ENCODE results near the gene DPP9. TPM values are rescaled to one million over a fixed set of nuclear protein-coding genes. Genes with fewer than 3 reads are reported as not detected.
A peak's percentile ranks its signal among the peaks of the same experiment; 100 is the strongest.

The DPP9 gene
- total RNA-seq, 1 experiment from 2014 or later, result 46.4 TPM

DNA sequence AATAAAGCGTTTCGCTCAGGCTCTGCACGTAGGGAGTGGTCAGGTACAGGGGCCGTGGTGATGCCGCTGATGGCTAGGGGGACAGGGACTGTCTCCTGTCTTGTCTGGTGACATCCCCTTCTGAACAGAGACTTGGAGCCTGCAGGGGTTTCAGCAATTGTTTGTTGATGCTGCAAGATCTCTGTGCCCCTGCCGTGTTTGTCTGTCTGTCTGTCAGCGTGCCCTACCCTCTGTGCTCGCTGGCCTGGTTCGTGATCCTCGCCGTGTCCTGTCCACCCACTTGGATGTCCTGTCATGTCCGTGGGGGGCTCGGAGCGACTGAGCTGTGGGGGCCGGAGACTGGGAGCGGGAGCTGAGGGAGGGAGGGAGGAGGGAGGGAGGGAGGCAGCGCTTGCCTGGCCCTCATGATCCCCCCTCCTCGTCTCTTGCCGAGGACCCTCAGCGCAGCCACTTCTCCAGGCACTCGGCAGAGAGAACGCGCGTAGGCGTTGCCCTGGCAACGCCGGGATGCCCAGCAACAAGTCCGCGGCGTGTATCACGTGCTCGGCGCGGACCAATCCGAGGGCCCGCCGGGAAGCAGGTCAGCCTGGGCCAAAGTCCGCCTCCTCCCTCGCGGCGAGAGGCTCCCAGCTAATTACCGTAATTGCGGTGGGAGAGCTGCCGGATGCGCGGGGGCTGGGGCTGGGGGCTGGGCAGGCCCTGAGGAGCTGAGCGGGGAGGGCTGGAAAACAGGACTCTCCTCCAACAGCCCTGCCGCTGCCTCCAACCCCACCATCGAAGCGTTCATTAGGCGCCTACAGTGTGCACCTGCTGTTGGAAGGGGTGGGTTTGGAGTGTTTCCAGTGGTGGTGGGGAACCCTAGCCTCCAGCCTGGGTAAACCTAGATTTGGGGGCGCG is 36.0 kb upstream of the DPP9 start:
- no peak overlapping the region for H2BK120ac ChIP-seq (ENCODE audit: low read depth, low read length, poor library complexity, severe bottlenecking)
- no peaks in the 10 kb centered on the region; the same call in 1 of the 2 replicates for H3K4me1 ChIP-seq (ENCODE audit: insufficient read depth, low read length)
- no peak overlapping the region for H3T11ph ChIP-seq (ENCODE audit: low read length)
- H2AK5ac ChIP-seq (ENCODE audit: insufficient read length, low read length), result no peak overlapping the region
- H3K9ac ChIP-seq (ENCODE audit: extremely low read depth, insufficient read length, low read length), result no peak overlapping the region
- H3K23me2 ChIP-seq (ENCODE audit: insufficient read length, low read depth, low read length, poor library complexity, severe bottlenecking), result peaks cover 4% of the 10 kb centered on the region
- no peak overlapping the region for H4K91ac ChIP-seq (ENCODE audit: insufficient read length, low read depth, low read length)
- H3K4me2 ChIP-seq (ENCODE audit: insufficient read depth, insufficient read length, low read length), result peak overlapping the region; percentile 55
- H3K4ac ChIP-seq (ENCODE audit: low read depth, low read length), result no peak overlapping the region
- no peaks in the 10 kb centered on the region for H3K9me3 ChIP-seq (ENCODE audit: control insufficient read depth, low read depth, low read length)
- H3K79me2 ChIP-seq (ENCODE audit: insufficient read depth, low read length), result no peaks in the 10 kb centered on the region
- H3K18ac ChIP-seq (ENCODE audit: insufficient read length, low read depth, low read length), result peak overlapping the region; percentile 79
- H3K27ac ChIP-seq (ENCODE audit: insufficient read length, low read depth, low read length), result no peak overlapping the region
- no peaks in the 10 kb centered on the region for H3K79me1 ChIP-seq (ENCODE audit: insufficient read depth, low read depth, low read length, poor library complexity, severe bottlenecking)
- no peak overlapping the region for H2BK12ac ChIP-seq (ENCODE audit: insufficient read length, low read depth, low read length)
- H3K36me3 Mint-ChIP-seq (ENCODE audit: insufficient read depth in 1 of 3, low read depth in 3 of 3), result no peaks in the 10 kb centered on the region
- no peak overlapping the region for H2AFZ ChIP-seq (ENCODE audit: low read length)
- no peak overlapping the region for H2BK5ac ChIP-seq (ENCODE audit: insufficient read length, low read length)
- H3K27me3 ChIP-seq (ENCODE audit: insufficient read depth, low read length), result no peaks in the 10 kb centered on the region; the same call in 1 of the 2 replicates
- H3K4me3 Mint-ChIP-seq, result peak overlapping the region; percentile 36 to 75; a peak in 4 of 5 replicates
- no peak overlapping the region for H3K27ac Mint-ChIP-seq
- H3K14ac ChIP-seq (ENCODE audit: insufficient read depth, low read length), result peak overlapping the region; percentile 34; the same call in 1 of the 2 replicates
- peaks cover 5 to 14% of the 10 kb centered on the region in 2 experiments for H3K4me1 Mint-ChIP-seq
- H3K56ac ChIP-seq (ENCODE audit: insufficient read length, low read depth, low read length), result no peak overlapping the region
- TF ChIP-seq, protein P1, sequence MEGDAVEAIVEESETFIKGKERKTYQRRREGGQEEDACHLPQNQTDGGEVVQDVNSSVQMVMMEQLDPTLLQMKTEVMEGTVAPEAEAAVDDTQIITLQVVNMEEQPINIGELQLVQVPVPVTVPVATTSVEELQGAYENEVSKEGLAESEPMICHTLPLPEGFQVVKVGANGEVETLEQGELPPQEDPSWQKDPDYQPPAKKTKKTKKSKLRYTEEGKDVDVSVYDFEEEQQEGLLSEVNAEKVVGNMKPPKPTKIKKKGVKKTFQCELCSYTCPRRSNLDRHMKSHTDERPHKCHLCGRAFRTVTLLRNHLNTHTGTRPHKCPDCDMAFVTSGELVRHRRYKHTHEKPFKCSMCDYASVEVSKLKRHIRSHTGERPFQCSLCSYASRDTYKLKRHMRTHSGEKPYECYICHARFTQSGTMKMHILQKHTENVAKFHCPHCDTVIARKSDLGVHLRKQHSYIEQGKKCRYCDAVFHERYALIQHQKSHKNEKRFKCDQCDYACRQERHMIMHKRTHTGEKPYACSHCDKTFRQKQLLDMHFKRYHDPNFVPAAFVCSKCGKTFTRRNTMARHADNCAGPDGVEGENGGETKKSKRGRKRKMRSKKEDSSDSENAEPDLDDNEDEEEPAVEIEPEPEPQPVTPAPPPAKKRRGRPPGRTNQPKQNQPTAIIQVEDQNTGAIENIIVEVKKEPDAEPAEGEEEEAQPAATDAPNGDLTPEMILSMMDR (conservative IDR thresholded peaks at IDR 0.05), result no peak
- DNase-seq, result peak; percentile 98
- H2BK20ac ChIP-seq (ENCODE audit: low read depth, low read length, poor library complexity, severe bottlenecking), result no peak overlapping the region
- H4K20me1 ChIP-seq (ENCODE audit: control insufficient read depth, insufficient read depth, insufficient read length), result no peaks in the 10 kb centered on the region
- no CpG with 5 or more reads among the region's 53 CpGs for WGBS (ENCODE audit: extremely low coverage, insufficient read length, low lambda C conversion rate)
- peaks cover 45% of the 10 kb centered on the region for H3K27me3 Mint-ChIP-seq (ENCODE audit: low read depth)
- no peak overlapping the region for H3K23ac ChIP-seq (ENCODE audit: insufficient read length, low read depth, low read length)
- H2BK15ac ChIP-seq (ENCODE audit: low read depth, low read length), result no peak overlapping the region
- no peak overlapping the region for H4K8ac ChIP-seq (replicated peaks; ENCODE audit: insufficient read length, low read depth, low read length)
- H4K5ac ChIP-seq (ENCODE audit: insufficient read length, low read depth, low read length), result no peak overlapping the region
- H3K9me3 Mint-ChIP-seq, result no peaks in the 10 kb centered on the region
